CD14-positive monocyte (primary cell): ENCODE data around the gene LRP8. TPM values are rescaled to one million over a fixed set of nuclear protein-coding genes. Genes with fewer than 3 reads are reported as not detected.
A peak's percentile ranks its signal among the peaks of the same experiment; 100 is the strongest.

Experiments
- DNase-seq, 3 donors: peaks; one replicate each; pipeline ENCODE4 v3.0.0-alpha.2; 2011 to 2022
- H2AFZ ChIP-seq: 2 replicates; pipeline ENCODE4 v1.6.0; 2012; ENCODE audit warnings: mild to moderate bottlenecking, low read depth, low read length, inconsistent platforms; ENCODE audit not compliant: insufficient read depth, poor library complexity, severe bottlenecking
- H3K27ac ChIP-seq, 2 donors: 1 replicate in 1 of 2; 2 replicates in 1 of 2; pipeline ENCODE4 v1.5.1; 2012 to 2013; ENCODE audit warnings: low read length in 2 of 2, control low read depth in 1 of 2, inconsistent platforms in 1 of 2, low read depth in 1 of 2, mild to moderate bottlenecking in 1 of 2
- H3K27me3 ChIP-seq, 2 donors: one replicate each; pipeline versions ENCODE4 v1.6.0 to v1.6.1; 2011 to 2013; ENCODE audit warnings: low read length in 2 of 2; ENCODE audit not compliant: control insufficient read depth in 2 of 2, insufficient read depth in 2 of 2
- H3K36me3 ChIP-seq, 2 donors: replicated peaks in 1 of 2; 1 replicate in 1 of 2; 2 replicates in 1 of 2; pipeline versions ENCODE4 v1.5.1 to v1.6.1; 2012 to 2013; ENCODE audit warnings: low read length in 2 of 2, control low read depth in 1 of 2, inconsistent platforms in 1 of 2, mild to moderate bottlenecking in 1 of 2; ENCODE audit not compliant: insufficient read depth in 2 of 2, control insufficient read depth in 1 of 2
- H3K4me1 ChIP-seq, 2 donors: 1 replicate in 1 of 2; 2 replicates in 1 of 2; pipeline versions ENCODE4 v1.5.1 to v1.6.1; 2012 to 2013; ENCODE audit warnings: low read length in 2 of 2, control low read depth in 1 of 2, inconsistent platforms in 1 of 2, mild to moderate bottlenecking in 1 of 2, moderate library complexity in 1 of 2; ENCODE audit not compliant: insufficient read depth in 2 of 2, control insufficient read depth in 1 of 2
- H3K4me2 ChIP-seq: replicated peaks from 2 replicates; pipeline ENCODE3; 2012; ENCODE audit warnings: low read length, moderate library complexity, mild to moderate bottlenecking; ENCODE audit not compliant: poor library complexity, severe bottlenecking; ENCODE audit errors: extremely low read depth
- H3K4me3 ChIP-seq, 3 experiments: fragments of 200-600 bp in 1 of 3; sonication (generic) in 1 of 3; replicated peaks in 1 of 3; 1 replicate in 2 of 3; 2 replicates in 1 of 3; pipeline ENCODE4 v1.5.1; 2011 to 2013; ENCODE audit warnings: low read length in 3 of 3, mild to moderate bottlenecking in 3 of 3, control low read depth in 2 of 3, low read depth in 2 of 3, inconsistent platforms in 1 of 3, moderate library complexity in 1 of 3
- H3K79me2 ChIP-seq: 2 replicates; pipeline ENCODE4 v1.6.0; 2012; ENCODE audit warnings: mild to moderate bottlenecking, control low read depth, inconsistent platforms, low read length, moderate library complexity; ENCODE audit not compliant: insufficient read depth
- H3K9ac ChIP-seq: 2 replicates; pipeline ENCODE4 v1.6.0; 2017; ENCODE audit warnings: low read length, mild to moderate bottlenecking; ENCODE audit not compliant: insufficient read depth, poor library complexity, severe bottlenecking
- H3K9me3 ChIP-seq, 2 donors: replicated peaks in 1 of 2; 1 replicate in 1 of 2; 2 replicates in 1 of 2; pipeline versions ENCODE4 v1.5.1 to v1.6.1; 2012 to 2013; ENCODE audit warnings: low read length in 2 of 2, control low read depth in 1 of 2; ENCODE audit not compliant: control insufficient read depth in 1 of 2, insufficient read depth in 1 of 2
- H4K20me1 ChIP-seq: 2 replicates; pipeline ENCODE4 v1.6.0; 2012; ENCODE audit warnings: mild to moderate bottlenecking, low read length, control low read depth, moderate library complexity; ENCODE audit not compliant: insufficient read depth
- H3K27ac Mint-ChIP-seq, 7 donors: one replicate each; pipeline ENCODE4 v1.8.0; 2020; ENCODE audit warnings: mild to moderate bottlenecking in 7 of 7, mixed read lengths in 7 of 7, moderate library complexity in 6 of 7, inconsistent platforms in 2 of 7
- H3K27me3 Mint-ChIP-seq, 3 donors: one replicate each; pipeline ENCODE4 v1.8.0; 2021 to 2022; ENCODE audit warnings: low read depth in 3 of 3, mild to moderate bottlenecking in 3 of 3, mixed read lengths in 3 of 3, moderate library complexity in 3 of 3, inconsistent platforms in 1 of 3
- H3K36me3 Mint-ChIP-seq, 2 donors: one replicate each; pipeline ENCODE4 v1.8.0; 2020; ENCODE audit warnings: mixed read lengths in 2 of 2, inconsistent platforms in 1 of 2, mild to moderate bottlenecking in 1 of 2
- H3K4me1 Mint-ChIP-seq: one replicate; pipeline ENCODE4 v1.8.0; 2020; ENCODE audit warnings: mild to moderate bottlenecking, mixed read lengths
- H3K4me3 Mint-ChIP-seq, 2 donors: one replicate each; pipeline ENCODE4 v1.8.0; 2020; ENCODE audit warnings: mild to moderate bottlenecking in 2 of 2, mixed read lengths in 2 of 2, moderate library complexity in 1 of 2
- H3K9me3 Mint-ChIP-seq, 7 donors: one replicate each; pipeline ENCODE4 v1.8.0; 2020 to 2022; ENCODE audit warnings: mixed read lengths in 7 of 7, mild to moderate bottlenecking in 6 of 7, moderate library complexity in 6 of 7, inconsistent platforms in 2 of 7
- CTCF ChIP-seq: fragments of 200-600 bp; IDR thresholded peaks from one replicate; pipeline ENCODE4 v1.8.0; 2022; ENCODE audit warnings: antibody characterized with exemption, mild to moderate bottlenecking
- WGBS: methylation state at CpG from one replicate; pipeline ENCODE4 v1.1.5; 2013; ENCODE audit warnings: missing lambda C conversion rate; ENCODE audit not compliant: insufficient coverage; 5-methylcytosine and 5-hydroxymethylcytosine counted together
- intact Hi-C, 2 donors: fragments of 100-400 bp; cut with micrococcal nuclease; formaldehyde crosslinking; loops; one replicate each; pipeline versions ENCODE4 v1.15.0 to v1.15.1; 2023
- polyA plus RNA-seq, 3 donors: library from polyadenylated mRNA; depleted of rRNA in 1 of 3; unstranded in 2 of 3; stranded (reverse) in 1 of 3; fragments of 300-500 nt in 2 of 3; fragments of >200 nt in 1 of 3; fragmentation: Illumina TruSeq in 2 of 3; gene quantifications; 1 replicate in 2 of 3; 2 replicates in 1 of 3; pipeline ENCODE4 v1.2.3, GENCODE V29; 2012 to 2021

The LRP8 gene
- polyA plus RNA-seq, 3 donors, result 0.76 to 11.3 (median 0.95) TPM

GRCh38 chr1:53281133-53281532 lies 46.7 kb downstream of the LRP8 start:
- Mint-ChIP-seq H3K9me3 (no peaks in the 10 kb centered on the region), H3K4me1 (no peaks in the 10 kb centered on the region), H3K4me3 (no peak overlapping the region), H3K27ac (peak overlapping the region in 1 of 7 donors; percentile 61), H3K27me3 (no peaks in the 10 kb centered on the region), H3K36me3 (peaks cover 37 to 61% of the 10 kb centered on the region in 2 donors)
- no peak overlapping the region for H3K27ac ChIP-seq
- H3K36me3 ChIP-seq, result peaks cover 8 to 73% of the 10 kb centered on the region in 2 donors
- DNase-seq, result no peak
- H3K9ac ChIP-seq, result no peak overlapping the region
- H2AFZ ChIP-seq, result no peak overlapping the region
- H4K20me1 ChIP-seq, result no peaks in the 10 kb centered on the region
- no peak overlapping the region for H3K4me2 ChIP-seq
- no peaks in the 10 kb centered on the region for H3K79me2 ChIP-seq
- 93% methylated on average over 7 of the region's 9 CpGs for WGBS
- no peaks in the 10 kb centered on the region for H3K4me1 ChIP-seq
- no peak for TF ChIP-seq CTCF
- H3K27me3 ChIP-seq, result no peaks in the 10 kb centered on the region
- H3K4me3 ChIP-seq, result no peak overlapping the region
- intact Hi-C loops, result no loop called here
- H3K9me3 ChIP-seq, result no peaks in the 10 kb centered on the region

GRCh38 chr1:53280496-53280895 lies 47.4 kb downstream of the LRP8 start:
- H3K4me2 ChIP-seq, result no peak overlapping the region
- 93% methylated on average over 8 of the region's 8 CpGs for WGBS
- Mint-ChIP-seq H3K36me3 (peaks cover 40 to 64% of the 10 kb centered on the region in 2 donors), H3K4me1 (no peaks in the 10 kb centered on the region), H3K9me3 (no peaks in the 10 kb centered on the region), H3K4me3 (no peak overlapping the region), H3K27ac (peak overlapping the region in 2 of 7 donors; percentile 48 to 61), H3K27me3 (no peaks in the 10 kb centered on the region)
- H3K79me2 ChIP-seq, result no peaks in the 10 kb centered on the region
- H2AFZ ChIP-seq, result no peak overlapping the region
- DNase-seq, result no peak
- intact Hi-C loops, result no loop called here
- H3K36me3 ChIP-seq, result peaks cover 5 to 73% of the 10 kb centered on the region in 2 donors
- no peak overlapping the region for H3K4me3 ChIP-seq
- no peaks in the 10 kb centered on the region for H3K27me3 ChIP-seq
- TF ChIP-seq CTCF, result no peak
- H3K4me1 ChIP-seq, result no peaks in the 10 kb centered on the region
- H3K9me3 ChIP-seq, result no peaks in the 10 kb centered on the region
- H3K27ac ChIP-seq, result no peak overlapping the region
- H4K20me1 ChIP-seq, result no peaks in the 10 kb centered on the region
- H3K9ac ChIP-seq, result no peak overlapping the region
